GM18951 (cell line): ENCODE data around the gene HSP90AA1.
A peak's percentile ranks its signal among the peaks of the same experiment; 100 is the strongest.
"Not testable (repeated sequence)": the region's sequence is repeated elsewhere in the genome, so short reads cannot be mapped to it uniquely, and the experiment has no call there.

Source experiments
- POLR2A ChIP-seq: IDR thresholded peaks from 4 replicates; pipeline ENCODE4 v1.6.1; 2011; ENCODE audit warnings: mild to moderate bottlenecking; ENCODE audit not compliant: insufficient read length, insufficient read depth; ENCODE audit errors: extremely low read depth
- in situ Hi-C: fragments of 300-500 bp; cut with MboI; formaldehyde crosslinking; loops from one replicate; pipeline ENCODE4 v1.12.0; 2022; ENCODE audit warnings: low sequenced_read_pairs, mixed read lengths, inconsistent platforms; ENCODE audit not compliant: unreplicated experiment

HSP90AA1 gene

DNA sequence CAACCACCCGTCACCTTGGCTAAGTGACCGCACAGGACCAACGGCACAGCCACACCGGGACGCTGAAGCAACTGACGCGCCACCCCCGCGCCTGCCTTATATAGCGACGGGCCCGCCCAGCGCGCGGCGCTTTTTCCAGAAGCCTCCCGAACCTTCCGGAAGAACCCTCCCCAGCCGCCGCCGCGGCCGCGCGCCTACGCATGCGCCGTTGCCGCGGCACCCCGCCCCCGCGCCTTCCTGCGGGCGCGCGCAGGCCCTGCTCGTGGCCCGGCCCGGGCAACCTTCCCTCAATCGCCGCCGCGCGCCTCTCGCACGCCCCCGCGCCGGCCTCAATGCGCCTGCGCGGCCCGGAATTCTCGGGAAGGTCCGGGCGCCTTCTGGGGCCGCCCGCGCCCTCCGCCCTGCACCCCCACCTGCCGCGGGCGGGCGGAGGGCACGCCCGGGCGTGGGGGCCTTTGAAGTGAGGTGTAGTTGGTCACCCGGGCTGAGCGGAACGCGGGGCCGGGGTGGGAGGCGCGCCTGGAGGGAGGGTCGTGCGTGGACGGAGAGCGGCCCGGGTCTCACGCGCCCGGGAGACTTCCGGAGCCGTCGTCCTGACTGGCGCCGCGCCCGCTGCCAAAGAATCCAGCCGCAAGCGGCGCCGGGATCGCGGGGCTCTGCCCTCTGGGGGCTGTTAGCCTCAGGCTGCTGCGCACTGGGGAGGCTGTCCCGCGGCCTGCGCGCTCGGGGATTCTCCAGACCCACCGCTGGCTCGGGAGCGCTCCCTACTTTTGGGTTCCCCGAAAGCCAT, at the start of gene HSP90AA1:
HSP90AA1 (minus strand) TSS at position 73 of the 790 bp plus-strand sequence. CDS start 666 bp downstream, outside the sequence.
- in situ Hi-C loops: no loop called here
- TF ChIP-seq POLR2A: peak; percentile 100

DNA sequence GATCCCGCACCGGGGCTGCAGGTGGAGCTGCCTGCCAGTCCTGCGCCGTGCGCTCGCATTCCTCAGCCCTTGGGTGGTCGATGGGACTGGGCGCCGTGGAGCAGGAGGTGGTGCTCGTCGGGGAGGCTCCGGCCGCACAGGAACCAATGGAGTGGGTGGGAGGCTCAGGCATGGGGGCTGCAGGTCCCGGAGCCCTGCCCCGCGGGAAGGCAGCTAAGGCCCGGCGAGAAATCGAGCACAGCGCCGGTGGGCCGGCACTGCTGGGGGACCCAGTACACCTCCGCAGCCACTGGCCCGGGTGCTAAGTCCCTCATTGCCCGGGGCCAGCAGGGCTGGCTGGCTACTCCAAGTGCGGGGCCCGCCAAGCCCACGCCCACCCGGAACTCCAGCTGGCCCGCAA, 48.6 kb upstream of the HSP90AA1 start:
- in situ Hi-C loops: not testable (repeated sequence)

DNA sequence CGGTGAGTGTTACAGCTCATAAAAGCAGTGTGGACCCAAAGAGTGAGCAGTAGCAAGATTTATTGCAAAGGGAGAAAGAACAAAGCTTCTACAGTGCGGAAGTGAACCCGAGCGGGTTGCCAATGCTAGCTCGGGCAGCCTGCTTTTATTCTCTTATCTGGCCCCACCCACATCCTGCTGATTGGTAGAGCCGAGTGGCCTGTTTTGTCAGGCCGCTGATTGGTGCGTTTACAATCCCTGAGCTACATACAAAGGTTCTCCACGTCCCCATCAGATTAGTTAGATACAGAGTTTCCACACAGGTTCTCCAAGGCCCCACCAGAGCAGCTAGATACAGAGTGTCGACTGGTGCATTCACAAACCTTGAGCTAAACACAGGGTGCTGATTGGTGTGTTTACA, 47.9 kb upstream of the HSP90AA1 start:
- in situ Hi-C loops: not testable (repeated sequence)

DNA sequence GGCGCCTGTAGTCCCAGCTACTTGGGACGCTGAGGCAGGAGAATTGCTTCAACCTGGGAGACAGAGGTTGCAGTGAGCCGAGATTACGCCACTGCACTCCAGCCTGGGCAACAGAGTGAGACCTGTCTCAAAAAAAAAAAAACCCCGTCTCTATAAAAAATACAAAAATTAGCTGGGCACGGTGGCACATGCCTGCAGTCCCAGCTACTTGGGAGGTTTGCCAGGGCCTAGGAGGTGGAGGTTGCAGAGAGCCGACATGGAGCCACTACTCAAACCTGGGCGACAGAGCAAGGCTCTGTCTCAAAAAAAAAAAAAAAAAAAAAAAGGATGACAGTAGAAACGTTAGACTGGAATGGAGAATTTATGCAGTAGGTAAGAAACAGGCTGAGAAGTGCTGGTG, 47.2 kb upstream of the HSP90AA1 start:
- in situ Hi-C loops: not testable (repeated sequence)

DNA sequence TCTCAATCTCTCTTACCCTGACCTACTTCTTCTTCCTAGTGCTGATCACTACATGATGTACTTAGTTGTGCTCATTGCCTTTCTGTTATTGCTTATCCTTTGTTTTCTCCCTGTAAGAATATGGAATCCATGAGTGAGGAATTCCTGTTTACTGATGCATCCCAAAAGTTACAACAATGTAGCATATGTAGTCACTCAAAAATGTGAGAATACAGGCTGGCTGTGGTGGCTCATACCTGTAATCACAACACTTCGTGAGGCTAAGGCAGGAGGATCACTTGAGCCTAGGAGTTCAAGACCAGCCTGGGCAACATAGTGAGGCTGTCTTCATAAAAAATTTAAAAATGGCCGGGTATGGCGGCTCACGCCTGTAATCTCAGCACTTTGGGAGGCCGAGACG, 44.9 kb upstream of the HSP90AA1 start:
- in situ Hi-C loops: no loop called here
- TF ChIP-seq POLR2A: no peak

DNA sequence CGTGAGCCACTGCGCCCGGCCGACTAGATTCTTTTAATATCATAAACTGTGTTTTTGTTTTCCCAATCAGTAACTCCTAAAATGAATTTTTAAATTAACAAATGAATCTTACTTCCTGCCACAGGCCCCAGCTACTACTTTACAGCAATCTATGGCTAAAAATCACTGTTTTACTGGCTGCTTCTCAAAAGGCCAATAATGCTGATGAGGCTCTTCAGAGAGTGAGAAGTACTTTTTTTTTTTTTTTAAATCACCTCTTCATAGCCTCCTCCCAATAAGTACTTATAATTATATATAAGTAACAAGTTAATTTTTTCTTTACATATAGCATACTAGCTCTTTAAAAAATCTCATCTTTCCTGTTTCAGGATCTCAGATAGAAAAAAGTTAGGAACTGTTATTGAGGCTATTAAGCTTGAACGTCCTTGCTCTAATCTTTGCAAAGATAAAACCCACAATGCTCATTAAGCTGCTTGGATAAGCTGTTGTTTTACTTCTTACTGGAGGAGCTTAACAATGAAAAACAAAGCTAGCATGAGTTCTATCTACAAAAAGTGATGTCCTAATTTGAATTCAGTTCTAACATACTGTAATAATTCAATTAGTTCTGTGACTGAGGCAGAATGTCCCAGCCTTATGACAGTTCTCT, 40.1 kb upstream of the HSP90AA1 start:
- in situ Hi-C loops: no loop called here

DNA sequence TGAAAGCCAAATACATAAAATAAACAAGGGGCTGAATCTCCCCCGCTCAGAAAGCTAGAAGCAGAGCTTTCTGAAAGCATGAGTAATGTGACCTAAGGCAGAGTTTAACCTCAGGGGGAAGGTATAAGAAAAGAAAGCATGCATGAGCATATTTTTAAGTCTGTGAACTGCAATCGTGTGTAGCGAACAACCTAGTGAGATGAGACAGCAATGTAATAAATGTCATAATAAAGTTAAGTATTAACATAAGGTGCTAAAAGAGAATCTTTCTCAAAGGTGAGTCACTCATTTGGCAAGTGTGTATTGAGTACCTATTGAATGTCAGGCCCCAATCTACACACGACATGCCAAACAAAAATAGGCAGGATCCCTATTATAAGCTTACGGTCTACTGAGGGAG, 38.7 kb upstream of the HSP90AA1 start:
- TF ChIP-seq POLR2A: no peak
- in situ Hi-C loops: no loop called here

More for the DNA sequence above, 40.1 kb upstream of the HSP90AA1 start:
- TF ChIP-seq POLR2A: no peak

DNA sequence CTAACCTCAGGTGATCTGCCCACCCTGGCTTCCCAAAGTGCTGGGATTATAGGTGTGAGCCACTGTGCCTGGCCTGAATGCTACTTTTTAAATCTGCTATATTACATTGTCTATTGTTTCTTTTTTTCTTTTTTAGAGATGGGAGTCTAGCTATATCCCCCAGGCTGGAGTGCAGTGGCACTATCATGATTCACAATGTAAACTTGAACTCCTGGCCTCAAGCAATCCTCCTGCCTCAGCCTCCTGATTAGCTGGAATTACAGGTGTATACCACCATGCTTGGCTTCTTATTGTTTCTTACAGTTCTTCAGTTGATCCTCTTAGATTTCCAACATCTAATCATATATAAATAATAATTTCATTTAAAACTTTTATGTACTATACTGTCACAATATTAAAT, 37.6 kb upstream of the HSP90AA1 start:
- in situ Hi-C loops: no loop called here
- no peak for TF ChIP-seq POLR2A

DNA sequence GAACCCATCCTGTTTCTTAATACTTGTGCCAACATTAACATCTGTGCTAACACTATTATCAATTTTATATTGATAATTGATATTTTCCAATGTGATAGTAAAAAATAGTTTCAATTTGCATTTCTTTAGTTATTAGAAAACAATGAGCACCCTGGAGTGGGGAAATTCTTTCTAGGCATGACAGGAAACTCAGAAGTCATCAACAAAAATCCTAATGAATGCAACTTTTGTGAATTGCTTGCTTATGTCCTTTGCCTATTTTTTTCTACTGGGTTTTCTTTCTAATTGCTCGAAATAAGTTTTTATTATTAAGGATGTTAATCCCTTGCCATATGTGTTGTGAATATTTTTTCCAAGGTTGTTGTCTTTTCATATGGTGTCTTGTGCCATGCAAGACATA, 34.7 kb upstream of the HSP90AA1 start:
- in situ Hi-C loops: no loop called here
- TF ChIP-seq POLR2A: no peak

DNA sequence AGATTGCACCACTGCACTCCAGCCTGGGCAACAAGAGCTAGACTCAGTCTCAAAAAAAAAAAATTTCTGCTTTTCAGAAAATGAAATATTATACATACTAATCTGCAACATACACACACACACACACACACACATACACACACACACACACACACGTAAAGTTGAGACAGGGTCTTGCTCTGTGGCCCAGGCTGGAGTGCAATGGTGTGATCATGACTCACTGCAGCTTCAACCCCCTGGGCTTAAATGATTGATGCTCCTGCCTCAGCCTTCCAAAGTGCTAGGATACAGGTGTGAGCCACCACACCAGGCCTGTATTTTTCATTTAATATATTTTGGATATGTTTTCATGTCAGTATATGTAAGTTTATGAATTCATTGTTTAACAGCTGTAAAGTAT, 34.0 kb upstream of the HSP90AA1 start:
- in situ Hi-C loops: no loop called here
- TF ChIP-seq POLR2A: no peak

DNA sequence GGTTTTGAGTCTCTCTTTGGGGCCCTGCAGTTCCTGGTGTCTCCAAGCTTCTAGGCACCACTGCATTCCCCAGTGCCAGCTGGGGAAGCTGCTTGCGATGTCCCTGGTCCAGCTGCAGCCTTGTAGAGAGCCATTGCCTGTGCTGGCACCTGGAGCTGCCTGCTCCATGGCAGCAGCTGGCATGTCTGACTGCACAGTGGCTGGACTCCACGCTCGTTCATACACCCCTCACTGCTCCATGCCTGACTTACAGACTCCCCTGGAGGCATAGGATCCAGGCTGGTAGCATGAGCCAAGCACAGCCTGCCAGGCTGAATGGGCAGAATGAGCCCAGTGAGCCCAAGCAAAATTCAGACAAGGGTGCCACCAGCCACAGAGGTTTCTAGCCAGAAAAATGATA, 31.0 kb upstream of the HSP90AA1 start:
- in situ Hi-C loops: no loop called here
- TF ChIP-seq POLR2A: no peak

DNA sequence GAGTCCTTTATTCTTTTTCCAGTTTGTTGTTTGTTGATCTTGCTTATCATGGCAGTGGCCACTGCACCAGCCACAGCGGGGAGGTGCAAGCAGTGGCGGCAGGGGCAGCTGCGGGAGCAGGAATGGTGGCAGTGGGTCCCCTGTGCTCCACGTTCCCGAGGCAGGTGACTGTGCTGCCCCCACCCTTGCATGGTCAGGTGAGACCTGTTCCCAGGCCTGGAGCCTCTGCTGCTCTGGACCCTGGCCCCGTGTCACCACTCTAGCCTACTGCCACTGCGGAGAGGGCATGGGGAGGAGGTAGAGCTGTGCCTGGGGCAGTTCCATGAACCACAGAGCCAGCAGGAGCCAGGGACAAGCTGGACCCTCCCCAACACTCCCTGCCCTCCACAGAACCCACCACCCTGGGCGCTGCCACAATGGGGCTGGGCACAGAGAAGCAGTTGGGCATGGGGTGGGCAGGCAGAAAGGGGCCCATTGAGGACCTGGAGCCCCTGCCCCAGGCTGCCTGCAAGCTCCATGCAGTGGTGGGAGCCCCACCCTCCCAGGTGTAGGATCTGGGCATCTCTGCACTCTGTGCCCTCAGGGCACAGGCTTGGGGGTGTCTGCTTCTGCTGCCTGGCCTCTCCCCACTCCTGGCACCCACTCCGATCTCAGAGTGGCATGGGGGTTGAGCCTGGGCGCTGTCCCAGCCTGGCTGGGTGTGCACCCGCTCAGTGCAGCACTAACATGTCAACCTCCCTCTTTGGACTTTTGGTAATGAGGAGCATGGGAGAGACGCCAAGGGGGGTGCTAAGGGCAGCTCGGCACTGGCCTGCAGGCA, 29.7 kb upstream of the HSP90AA1 start:
- in situ Hi-C loops: no loop called here
- no peak for TF ChIP-seq POLR2A

DNA sequence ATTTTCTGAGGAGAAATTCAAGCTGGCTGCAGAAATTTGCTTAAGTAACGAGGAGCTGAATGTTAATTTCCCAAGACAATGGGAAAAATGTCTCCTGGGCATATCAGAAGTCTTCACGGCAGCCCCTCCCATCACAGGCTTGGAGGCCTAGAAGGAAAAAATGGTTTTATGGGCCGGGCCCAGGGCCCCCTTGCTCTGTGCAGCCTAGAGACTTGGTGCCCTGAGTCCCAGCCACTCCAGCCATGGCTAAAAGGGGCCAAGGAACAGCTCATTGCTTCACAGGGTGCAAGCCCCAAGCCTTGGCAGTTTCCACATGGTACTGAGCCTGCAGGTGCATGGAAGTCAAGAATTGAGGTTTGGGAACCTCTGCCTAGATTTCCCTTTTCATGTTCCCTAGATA, 24.3 kb upstream of the HSP90AA1 start:
- in situ Hi-C loops: no loop called here
- TF ChIP-seq POLR2A: no peak

DNA sequence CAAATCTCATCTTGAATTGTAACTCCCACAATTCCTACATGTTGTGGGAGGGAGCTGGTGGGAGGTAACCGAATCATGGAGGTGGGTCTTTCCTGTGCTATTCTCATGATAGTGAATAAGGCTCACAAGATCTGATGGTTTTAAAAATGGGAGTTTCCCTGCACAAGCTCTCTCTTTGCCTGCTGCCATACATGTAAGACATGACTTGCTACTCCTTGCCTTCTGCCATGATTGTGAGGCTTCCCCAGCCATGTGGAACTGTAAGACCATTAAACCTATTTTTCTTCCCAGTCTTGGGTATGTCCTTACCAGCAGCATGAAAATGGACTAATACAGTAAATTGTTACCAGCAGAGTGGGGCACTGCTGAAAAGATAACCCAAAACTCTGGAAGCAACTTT, 22.5 kb upstream of the HSP90AA1 start:
- in situ Hi-C loops: not testable (repeated sequence)
